A549 (cell line): ENCODE measurements around the gene AKAP11. TPM values are rescaled to one million over a fixed set of nuclear protein-coding genes. Genes with fewer than 3 reads are reported as not detected.
"Not testable (repeated sequence)": the region's sequence is repeated elsewhere in the genome, so short reads cannot be mapped to it uniquely, and the experiment has no call there.

Experiments used
- ATAC-seq, 2 experiments: fragments of 200-7000 bp in 1 of 2; fragments of >200 bp in 1 of 2; cut with Nextera tagmentation in 1 of 2; cut with Tn5 transposase in 1 of 2; 3 replicates each; pipeline versions ENCODE4 v1.8.0 to v1.9.1; 2018 to 2020; ENCODE audit warnings: mild to moderate bottlenecking in 1 of 2, moderate library complexity in 1 of 2
- CTCF ChIA-PET: fragments of 300-600 bp; sonication (Branson Sonifier 250); formaldehyde crosslinking; extraction: SDS; loops from one replicate; lab custom pipeline; 2021; ENCODE audit warnings: antibody characterized with exemption, inconsistent platforms; lab: Yijun Ruan, JAX
- POLR2A ChIA-PET: fragments of 350-600 bp; formaldehyde crosslinking; extraction: SDS; loops from one replicate; lab custom pipeline; 2021; ENCODE audit warnings: antibody characterized with exemption, inconsistent platforms; lab: Yijun Ruan, JAX
- DNase-seq, 2 experiments: peaks; one replicate each; pipeline versions ENCODE4 v3.0.0 to v3.0.0-alpha.2; 2011 to 2016; ENCODE audit warnings: low read depth in 1 of 2, low spot score in 1 of 2
- FAIRE-seq: peaks from 2 replicates; lab custom pipeline; 2011; peaks lifted over from hg19 to GRCh38; lab: Jason Lieb, UNC
- H3K27ac ChIP-seq, 2 experiments: fragments of >200 bp; sonication (Bioruptor Twin); formaldehyde crosslinking; 3 replicates each; pipeline ENCODE4 v1.5.1; 2016 to 2017
- H3K4me1 ChIP-seq: fragments of >200 bp; sonication (Bioruptor Twin); formaldehyde crosslinking; 3 replicates; pipeline ENCODE4 v1.6.1; 2016
- H3K4me2 ChIP-seq: fragments of >200 bp; sonication (Bioruptor Twin); formaldehyde crosslinking; 3 replicates; pipeline ENCODE4 v1.6.1; 2016
- H3K4me3 ChIP-seq: fragments of >200 bp; sonication (Bioruptor Twin); formaldehyde crosslinking; 3 replicates; pipeline ENCODE4 v1.5.1; 2016
- H3K9me3 ChIP-seq: fragments of >200 bp; sonication (Bioruptor Twin); formaldehyde crosslinking; 3 replicates; pipeline ENCODE4 v1.6.1; 2016
- BHLHE40 ChIP-seq: IDR thresholded peaks from 2 replicates; pipeline ENCODE4 v1.6.1; 2012; ENCODE audit warnings: low read depth, low read length, inconsistent platforms
- CBX8 ChIP-seq: fragments of 200-600 bp; sonication (generic); IDR thresholded peaks from 2 replicates; pipeline ENCODE4 v1.6.1; 2016
- CEBPB ChIP-seq, 2 experiments: fragments of >200 bp in 1 of 2; sonication (Bioruptor Twin) in 1 of 2; formaldehyde crosslinking in 1 of 2; IDR thresholded peaks; 2 replicates each; pipeline ENCODE4 v1.6.1; 2012 to 2016
- CHD2 ChIP-seq: fragments of 150-350 bp; IDR thresholded peaks from 2 replicates; pipeline ENCODE4 v1.6.1; 2014; ENCODE audit warnings: low read length; ENCODE audit not compliant: partially characterized antibody
- E2F6 ChIP-seq: IDR thresholded peaks from 2 replicates; pipeline ENCODE4 v1.6.1; 2012; ENCODE audit warnings: low read depth, borderline replicate concordance
- EHMT2 ChIP-seq: fragments of 200-600 bp; sonication (generic); IDR thresholded peaks from 2 replicates; pipeline ENCODE4 v1.6.1; 2016; ENCODE audit warnings: antibody characterized with exemption, low read depth, mild to moderate bottlenecking, moderate library complexity
- FOSL2 ChIP-seq, 2 experiments: fragments of 450-650 bp in 1 of 2; fragments of >200 bp in 1 of 2; sonication (Bioruptor Twin) in 1 of 2; formaldehyde crosslinking; IDR thresholded peaks; 2 replicates each; pipeline versions ENCODE4 v1.5.0 to v1.6.1; 2016 to 2020; ENCODE audit warnings: mild to moderate bottlenecking in 1 of 2, moderate library complexity in 1 of 2
- FOXS1 ChIP-seq: fragments of 250-450 bp; sonication (Bioruptor Pico); IDR thresholded peaks from 2 replicates; pipeline ENCODE4 v1.5.0; 2020; ENCODE audit warnings: mild to moderate bottlenecking, moderate library complexity
- HDAC2 ChIP-seq: fragments of 200-600 bp; sonication (generic); IDR thresholded peaks from 2 replicates; pipeline ENCODE4 v1.6.1; 2016
- JUNB ChIP-seq: fragments of >200 bp; sonication (Bioruptor Twin); formaldehyde crosslinking; IDR thresholded peaks from 2 replicates; pipeline ENCODE4 v1.6.1; 2016
- KDM1A ChIP-seq: fragments of 200-600 bp; sonication (generic); IDR thresholded peaks from 2 replicates; pipeline ENCODE4 v1.6.1; 2016; ENCODE audit warnings: low read depth, mild to moderate bottlenecking
- KDM5A ChIP-seq: fragments of 200-600 bp; sonication (generic); IDR thresholded peaks from 2 replicates; pipeline ENCODE4 v1.6.1; 2016; ENCODE audit warnings: antibody characterized with exemption, mild to moderate bottlenecking
- MYC ChIP-seq: IDR thresholded peaks from 2 replicates; pipeline ENCODE4 v1.6.1; 2012; ENCODE audit warnings: mild to moderate bottlenecking, inconsistent platforms, low read length, improper control_type of control experiment, borderline replicate concordance
- PBX3 ChIP-seq: IDR thresholded peaks from 2 replicates; pipeline ENCODE4 v1.6.1; 2012
- POLR2AphosphoS2 ChIP-seq: conservative IDR thresholded peaks from 2 replicates; pipeline ENCODE4 v1.6.1; 2012; ENCODE audit warnings: low read length, improper control_type of control experiment, inconsistent platforms
- RFX5 ChIP-seq: fragments of 450-650 bp; IDR thresholded peaks from 2 replicates; pipeline ENCODE4 v1.7.1; 2014; ENCODE audit warnings: antibody characterized with exemption, mild to moderate bottlenecking, moderate library complexity
- SREBF2 ChIP-seq: fragments of 450-650 bp; IDR thresholded peaks from 2 replicates; pipeline ENCODE4 v1.6.1; 2014; ENCODE audit warnings: mild to moderate bottlenecking, moderate library complexity
- TP53 ChIP-seq: fragments of 250-450 bp; sonication (Bioruptor Pico); IDR thresholded peaks from 2 replicates; pipeline ENCODE4 v1.5.0; 2021; ENCODE audit warnings: mild to moderate bottlenecking, moderate library complexity
- ZFP36 ChIP-seq: fragments of 450-650 bp; IDR thresholded peaks from 2 replicates; pipeline ENCODE4 v1.6.1; 2014; ENCODE audit warnings: borderline replicate concordance; ENCODE audit not compliant: partially characterized antibody
- WGBS: methylation state at CpG from one replicate; pipeline ENCODE4 v1.1.6; 2017; ENCODE audit errors: missing lambda C conversion rate; 5-methylcytosine and 5-hydroxymethylcytosine counted together
- polyA plus RNA-seq, 4 experiments: library from polyadenylated mRNA; depleted of rRNA in 3 of 4; stranded (reverse); fragments of >200 nt; fragmentation: RNase III in 1 of 4; extraction: RNeasy Plus Mini Kit Qiagen cat#74134 plus additional on column Dnase treatment in 1 of 4; gene quantifications; 2 replicates in 3 of 4; 3 replicates in 1 of 4; pipeline ENCODE4 v1.2.3, GENCODE V29; 2011 to 2017
- TF ChIP-seq, protein P1 (sequence below): fragments of 250-450 bp; sonication (Bioruptor Pico); IDR thresholded peaks from 2 replicates; pipeline ENCODE4 v1.5.0; 2021; ENCODE audit warnings: mild to moderate bottlenecking, moderate library complexity, borderline replicate concordance
- TF ChIP-seq, protein P2 (sequence below): fragments of 450-650 bp; IDR thresholded peaks from 2 replicates; pipeline ENCODE4 v1.6.1; 2014; ENCODE audit warnings: antibody characterized with exemption
- TF ChIP-seq, protein P3 (sequence below): fragments of 200-600 bp; sonication (generic); IDR thresholded peaks from 2 replicates; pipeline ENCODE4 v1.6.1; 2016; ENCODE audit warnings: antibody characterized with exemption, mild to moderate bottlenecking, moderate library complexity
- TF ChIP-seq, protein P4 (sequence below): IDR thresholded peaks from 2 replicates; pipeline ENCODE4 v1.6.1; 2012

The AKAP11 gene
- polyA plus RNA-seq, 2 of the 4 experiments (the other 2 are of a cell fraction): 7.2 to 21.3 TPM

- no peak overlapping the region for H3K4me3 ChIP-seq
- ChIA-PET POLR2A (no interaction called here), CTCF (interaction anchor here (1.4 kb wide), 1 partner anchor 9 kb away, joined by 4 read pairs; no protein-coding TSS in a partner anchor)
- no peak overlapping the region for H3K4me2 ChIP-seq
- no peaks in the 10 kb centered on the region for H3K9me3 ChIP-seq
- ATAC-seq: no peak
- TF ChIP-seq CHD2 (no peak), KDM5A (no peak), BHLHE40 (no peak), FOXS1 (CRISPR knock-in tag) (no peak), RFX5 (no peak), ZFP36 (no peak), JUNB (no peak), PBX3 (no peak), POLR2AphosphoS2 (no peak), KDM1A (no peak), CEBPB (IDR thresholded peaks at IDR 0.05) (no peak), SREBF2 (no peak), FOSL2 (IDR thresholded peaks at IDR 0.05) (no peak), FOSL2 (CRISPR knock-in tag; IDR thresholded peaks at IDR 0.05) (no peak), EHMT2 (no peak)
- TF ChIP-seq, protein P1, sequence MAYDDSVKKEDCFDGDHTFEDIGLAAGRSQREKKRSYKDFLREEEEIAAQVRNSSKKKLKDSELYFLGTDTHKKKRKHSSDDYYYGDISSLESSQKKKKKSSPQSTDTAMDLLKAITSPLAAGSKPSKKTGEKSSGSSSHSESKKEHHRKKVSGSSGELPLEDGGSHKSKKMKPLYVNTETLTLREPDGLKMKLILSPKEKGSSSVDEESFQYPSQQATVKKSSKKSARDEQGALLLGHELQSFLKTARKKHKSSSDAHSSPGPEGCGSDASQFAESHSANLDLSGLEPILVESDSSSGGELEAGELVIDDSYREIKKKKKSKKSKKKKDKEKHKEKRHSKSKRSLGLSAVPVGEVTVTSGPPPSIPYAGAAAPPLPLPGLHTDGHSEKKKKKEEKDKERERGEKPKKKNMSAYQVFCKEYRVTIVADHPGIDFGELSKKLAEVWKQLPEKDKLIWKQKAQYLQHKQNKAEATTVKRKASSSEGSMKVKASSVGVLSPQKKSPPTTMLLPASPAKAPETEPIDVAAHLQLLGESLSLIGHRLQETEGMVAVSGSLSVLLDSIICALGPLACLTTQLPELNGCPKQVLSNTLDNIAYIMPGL: no peak
- TF ChIP-seq, protein P2, sequence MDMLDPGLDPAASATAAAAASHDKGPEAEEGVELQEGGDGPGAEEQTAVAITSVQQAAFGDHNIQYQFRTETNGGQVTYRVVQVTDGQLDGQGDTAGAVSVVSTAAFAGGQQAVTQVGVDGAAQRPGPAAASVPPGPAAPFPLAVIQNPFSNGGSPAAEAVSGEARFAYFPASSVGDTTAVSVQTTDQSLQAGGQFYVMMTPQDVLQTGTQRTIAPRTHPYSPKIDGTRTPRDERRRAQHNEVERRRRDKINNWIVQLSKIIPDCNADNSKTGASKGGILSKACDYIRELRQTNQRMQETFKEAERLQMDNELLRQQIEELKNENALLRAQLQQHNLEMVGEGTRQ: no peak
- TF ChIP-seq, all 56 proteins: peak for 0
- H3K27ac ChIP-seq: no peak overlapping the region
- FAIRE-seq (no peak), DNase-seq (no peak)
- peaks cover 22% of the 10 kb centered on the region for H3K4me1 ChIP-seq
- 95% methylated on average over 2 of the region's 2 CpGs for WGBS
Observed at GRCh38 chr13:42225051-42225450, 46.9 kb upstream of the AKAP11 start.

DNA sequence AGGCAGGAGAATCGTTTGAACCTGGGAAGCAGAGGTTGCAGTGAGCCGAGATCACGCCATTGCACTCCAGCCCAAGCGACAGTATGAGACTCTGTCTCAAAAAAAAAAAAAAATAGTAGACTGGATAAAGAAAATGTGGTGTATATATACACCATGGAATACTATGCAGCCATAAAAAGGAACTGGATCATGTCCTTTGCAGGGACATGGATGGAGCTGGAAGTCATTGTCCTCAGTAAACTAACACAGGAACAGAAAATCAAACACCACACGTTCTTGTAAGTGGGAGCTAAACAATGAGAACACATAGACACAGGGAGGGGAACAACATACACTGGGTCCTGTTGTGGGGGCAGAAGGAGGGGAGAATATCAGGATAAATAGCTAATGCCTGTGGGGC, 45.2 kb upstream of the AKAP11 start:
- FAIRE-seq, DNase-seq, H3K27ac ChIP-seq, H3K9me3 ChIP-seq, H3K4me3 ChIP-seq, ATAC-seq, POLR2A ChIA-PET, H3K4me2 ChIP-seq: not testable (repeated sequence)
- CTCF ChIA-PET: interaction anchor here (0.9 kb wide), 1 partner anchor 11 kb away, joined by 3 read pairs; no protein-coding TSS in a partner anchor
- H3K4me1 ChIP-seq: peaks cover 22% of the 10 kb centered on the region
- 79% methylated on average over 5 of the region's 5 CpGs for WGBS

- peak overlapping the region; percentile 74 for H3K4me2 ChIP-seq
- H3K4me1 ChIP-seq: peaks cover 22% of the 10 kb centered on the region
- no peak overlapping the region for H3K4me3 ChIP-seq
- H3K27ac ChIP-seq: peak overlapping the region in 1 of 2 experiments; percentile 57; a peak in 2 of 6 replicates
- no peaks in the 10 kb centered on the region for H3K9me3 ChIP-seq
- no peak for DNase-seq
- POLR2A ChIA-PET: no interaction called here
- no peak for FAIRE-seq
- 86% methylated on average over 1 of the region's 1 CpG for WGBS
- CTCF ChIA-PET: no interaction called here
- ATAC-seq: no peak
- TF ChIP-seq, protein P2: no peak
- TF ChIP-seq CHD2: no peak
- no peak for TF ChIP-seq FOSL2 (IDR thresholded peaks at IDR 0.05)
- TF ChIP-seq FOSL2 (CRISPR knock-in tag; IDR thresholded peaks at IDR 0.05): no peak
- TF ChIP-seq, protein P3, sequence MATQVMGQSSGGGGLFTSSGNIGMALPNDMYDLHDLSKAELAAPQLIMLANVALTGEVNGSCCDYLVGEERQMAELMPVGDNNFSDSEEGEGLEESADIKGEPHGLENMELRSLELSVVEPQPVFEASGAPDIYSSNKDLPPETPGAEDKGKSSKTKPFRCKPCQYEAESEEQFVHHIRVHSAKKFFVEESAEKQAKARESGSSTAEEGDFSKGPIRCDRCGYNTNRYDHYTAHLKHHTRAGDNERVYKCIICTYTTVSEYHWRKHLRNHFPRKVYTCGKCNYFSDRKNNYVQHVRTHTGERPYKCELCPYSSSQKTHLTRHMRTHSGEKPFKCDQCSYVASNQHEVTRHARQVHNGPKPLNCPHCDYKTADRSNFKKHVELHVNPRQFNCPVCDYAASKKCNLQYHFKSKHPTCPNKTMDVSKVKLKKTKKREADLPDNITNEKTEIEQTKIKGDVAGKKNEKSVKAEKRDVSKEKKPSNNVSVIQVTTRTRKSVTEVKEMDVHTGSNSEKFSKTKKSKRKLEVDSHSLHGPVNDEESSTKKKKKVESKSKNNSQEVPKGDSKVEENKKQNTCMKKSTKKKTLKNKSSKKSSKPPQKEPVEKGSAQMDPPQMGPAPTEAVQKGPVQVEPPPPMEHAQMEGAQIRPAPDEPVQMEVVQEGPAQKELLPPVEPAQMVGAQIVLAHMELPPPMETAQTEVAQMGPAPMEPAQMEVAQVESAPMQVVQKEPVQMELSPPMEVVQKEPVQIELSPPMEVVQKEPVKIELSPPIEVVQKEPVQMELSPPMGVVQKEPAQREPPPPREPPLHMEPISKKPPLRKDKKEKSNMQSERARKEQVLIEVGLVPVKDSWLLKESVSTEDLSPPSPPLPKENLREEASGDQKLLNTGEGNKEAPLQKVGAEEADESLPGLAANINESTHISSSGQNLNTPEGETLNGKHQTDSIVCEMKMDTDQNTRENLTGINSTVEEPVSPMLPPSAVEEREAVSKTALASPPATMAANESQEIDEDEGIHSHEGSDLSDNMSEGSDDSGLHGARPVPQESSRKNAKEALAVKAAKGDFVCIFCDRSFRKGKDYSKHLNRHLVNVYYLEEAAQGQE: no peak
- TF ChIP-seq E2F6: no peak
- no peak for TF ChIP-seq ZFP36
- no peak for TF ChIP-seq POLR2AphosphoS2
- TF ChIP-seq CBX8: no peak
- no peak for TF ChIP-seq TP53 (CRISPR knock-in tag)
- TF ChIP-seq MYC: no peak
- no peak for TF ChIP-seq HDAC2
- TF ChIP-seq, protein P4, sequence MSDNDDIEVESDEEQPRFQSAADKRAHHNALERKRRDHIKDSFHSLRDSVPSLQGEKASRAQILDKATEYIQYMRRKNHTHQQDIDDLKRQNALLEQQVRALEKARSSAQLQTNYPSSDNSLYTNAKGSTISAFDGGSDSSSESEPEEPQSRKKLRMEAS: no peak
Observed at GRCh38 chr13:42228527-42228926, 43.4 kb upstream of the AKAP11 start.
